HFFc6 (cell line): ENCODE results near the gene SNTG2. TPM values are rescaled to one million over a fixed set of nuclear protein-coding genes. Genes with fewer than 3 reads are reported as not detected.
"Not testable (repeated sequence)": the region's sequence is repeated elsewhere in the genome, so short reads cannot be mapped to it uniquely, and the experiment has no call there.

Source experiments
- DNase-seq: peaks from one replicate; pipeline ENCODE4 v3.0.0-alpha.2; 2018
- H3K27ac Mint-ChIP-seq: 2 replicates; pipeline ENCODE4 v1.8.0; 2020; ENCODE audit warnings: mild to moderate bottlenecking, mixed read lengths
- H3K27me3 Mint-ChIP-seq: 2 replicates; pipeline ENCODE4 v1.8.0; 2021; ENCODE audit warnings: mild to moderate bottlenecking, moderate library complexity, mixed read lengths; ENCODE audit not compliant: insufficient read depth
- H3K36me3 Mint-ChIP-seq: 2 replicates; pipeline ENCODE4 v1.8.0; 2021; ENCODE audit warnings: low read depth, mixed read lengths
- H3K4me1 Mint-ChIP-seq: 2 replicates; pipeline ENCODE4 v1.8.0; 2020; ENCODE audit warnings: low read depth, mixed read lengths
- H3K4me3 Mint-ChIP-seq: 2 replicates; pipeline ENCODE4 v1.8.0; 2020; ENCODE audit warnings: mild to moderate bottlenecking, moderate library complexity, mixed read lengths
- H3K9me3 Mint-ChIP-seq: 2 replicates; pipeline ENCODE4 v1.8.0; 2020; ENCODE audit warnings: mild to moderate bottlenecking, mixed read lengths
- CTCF ChIP-seq: fragments of 200-600 bp; sonication (generic); IDR thresholded peaks from 2 replicates; pipeline ENCODE4 v1.5.0; 2021; ENCODE audit warnings: antibody characterized with exemption, mild to moderate bottlenecking
- total RNA-seq, 6 experiments: library from RNA; stranded (reverse); fragmentation: NEBNext Ultra II Directional; extraction: Animal tissue kit (Norgen Biotek cat#: 25700); gene quantifications; 2 replicates in 1 of 6; 3 replicates in 5 of 6; pipeline ENCODE4 v1.2.3, GENCODE V29; 2021

SNTG2 gene
- total RNA-seq, 6 experiments from 2014 or later, result not detected

GRCh38 chr2:1097101-1097500 lies 146.5 kb downstream of the SNTG2 start:
- Mint-ChIP-seq H3K36me3 (no peaks in the 10 kb centered on the region), H3K27me3 (peaks cover 8% of the 10 kb centered on the region), H3K9me3 (no peaks in the 10 kb centered on the region; the same call in 1 of the 2 replicates), H3K4me3 (no peak overlapping the region), H3K4me1 (no peaks in the 10 kb centered on the region), H3K27ac (no peak overlapping the region)
- no peak for TF ChIP-seq CTCF
- DNase-seq, result no peak

- H3K27me3 Mint-ChIP-seq, result peaks cover 8% of the 10 kb centered on the region
- TF ChIP-seq CTCF, result no peak
- no peaks in the 10 kb centered on the region for H3K36me3 Mint-ChIP-seq
- no peaks in the 10 kb centered on the region; the same call in 1 of the 2 replicates for H3K9me3 Mint-ChIP-seq
- no peak overlapping the region for H3K27ac Mint-ChIP-seq
- H3K4me3 Mint-ChIP-seq, result no peak overlapping the region
- no peaks in the 10 kb centered on the region for H3K4me1 Mint-ChIP-seq
- no peak for DNase-seq
Measured at GRCh38 chr2:1099418-1099817, 148.8 kb downstream of the SNTG2 start.

- Mint-ChIP-seq H3K4me1 (no peaks in the 10 kb centered on the region), H3K27ac (no peak overlapping the region), H3K27me3 (peaks cover 6% of the 10 kb centered on the region), H3K36me3 (no peaks in the 10 kb centered on the region), H3K9me3 (no peaks in the 10 kb centered on the region; the same call in 1 of the 2 replicates), H3K4me3 (no peak overlapping the region)
- DNase-seq, result no peak
- no peak for TF ChIP-seq CTCF
Measured at GRCh38 chr2:1101011-1101782, 150.5 kb downstream of the SNTG2 start.

- peaks cover 3% of the 10 kb centered on the region for H3K27me3 Mint-ChIP-seq
- no peak for TF ChIP-seq CTCF
- H3K4me1 Mint-ChIP-seq, result no peaks in the 10 kb centered on the region
- no peaks in the 10 kb centered on the region for H3K36me3 Mint-ChIP-seq
- H3K27ac Mint-ChIP-seq, result no peak overlapping the region
- H3K9me3 Mint-ChIP-seq, result no peaks in the 10 kb centered on the region; the same call in 1 of the 2 replicates
- no peak for DNase-seq
- no peak overlapping the region for H3K4me3 Mint-ChIP-seq
Measured at GRCh38 chr2:1101982-1102590, 151.4 kb downstream of the SNTG2 start.

- DNase-seq, result no peak
- TF ChIP-seq CTCF, result no peak
- H3K27me3 Mint-ChIP-seq, result peaks cover 2% of the 10 kb centered on the region
- H3K9me3 Mint-ChIP-seq, result no peaks in the 10 kb centered on the region; the same call in 1 of the 2 replicates
- no peak overlapping the region for H3K27ac Mint-ChIP-seq
- H3K4me1 Mint-ChIP-seq, result no peaks in the 10 kb centered on the region
- H3K4me3 Mint-ChIP-seq, result no peak overlapping the region
- H3K36me3 Mint-ChIP-seq, result no peaks in the 10 kb centered on the region
Measured at GRCh38 chr2:1104364-1104763, 153.7 kb downstream of the SNTG2 start.

GRCh38 chr2:1106344-1106743 lies 155.7 kb downstream of the SNTG2 start:
- not testable (repeated sequence) for H3K27ac Mint-ChIP-seq, DNase-seq, H3K9me3 Mint-ChIP-seq, H3K4me3 Mint-ChIP-seq, H3K36me3 Mint-ChIP-seq, H3K27me3 Mint-ChIP-seq, H3K4me1 Mint-ChIP-seq
